OCI-LY1 (cell line): ENCODE results near the gene ZNF256.

Source experiments
- EZH2 ChIP-seq: fragments of 200-600 bp; sonication (generic), shearing (Covaris generic); IDR thresholded peaks from 2 replicates; pipeline ENCODE4 v1.8.0; 2017; ENCODE audit warnings: borderline replicate concordance, mixed run types, mild to moderate bottlenecking, antibody characterized with exemption, low read length, moderate library complexity, mixed read lengths
- TF ChIP-seq, protein P1 (sequence below): fragments of 200-600 bp; sonication (generic), shearing (Covaris generic); IDR thresholded peaks from 2 replicates; pipeline ENCODE4 v1.5.1; 2017; ENCODE audit warnings: mild to moderate bottlenecking, antibody characterized with exemption, low read length, moderate library complexity, mixed read lengths

DNA sequence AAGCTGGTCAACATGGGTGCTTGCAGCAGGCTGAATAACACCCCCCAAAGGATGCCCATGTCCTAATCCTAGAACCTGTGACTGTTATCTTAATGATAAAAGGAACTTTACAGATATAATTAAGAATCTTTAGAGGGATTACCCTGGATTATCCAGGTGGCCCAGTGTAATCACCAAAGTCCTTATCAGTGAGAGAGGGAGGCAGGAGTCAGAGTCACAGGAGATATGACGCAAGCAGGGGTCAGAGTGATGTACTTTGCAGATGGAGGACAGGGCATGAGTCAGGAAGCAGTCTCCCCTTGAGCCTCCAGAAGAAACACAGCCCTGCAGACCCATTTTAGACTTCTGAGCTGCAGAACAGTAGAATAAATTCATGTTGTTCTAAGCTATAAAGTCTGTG lies 45.3 kb upstream of the ZNF256 start:
- TF ChIP-seq, protein P1, sequence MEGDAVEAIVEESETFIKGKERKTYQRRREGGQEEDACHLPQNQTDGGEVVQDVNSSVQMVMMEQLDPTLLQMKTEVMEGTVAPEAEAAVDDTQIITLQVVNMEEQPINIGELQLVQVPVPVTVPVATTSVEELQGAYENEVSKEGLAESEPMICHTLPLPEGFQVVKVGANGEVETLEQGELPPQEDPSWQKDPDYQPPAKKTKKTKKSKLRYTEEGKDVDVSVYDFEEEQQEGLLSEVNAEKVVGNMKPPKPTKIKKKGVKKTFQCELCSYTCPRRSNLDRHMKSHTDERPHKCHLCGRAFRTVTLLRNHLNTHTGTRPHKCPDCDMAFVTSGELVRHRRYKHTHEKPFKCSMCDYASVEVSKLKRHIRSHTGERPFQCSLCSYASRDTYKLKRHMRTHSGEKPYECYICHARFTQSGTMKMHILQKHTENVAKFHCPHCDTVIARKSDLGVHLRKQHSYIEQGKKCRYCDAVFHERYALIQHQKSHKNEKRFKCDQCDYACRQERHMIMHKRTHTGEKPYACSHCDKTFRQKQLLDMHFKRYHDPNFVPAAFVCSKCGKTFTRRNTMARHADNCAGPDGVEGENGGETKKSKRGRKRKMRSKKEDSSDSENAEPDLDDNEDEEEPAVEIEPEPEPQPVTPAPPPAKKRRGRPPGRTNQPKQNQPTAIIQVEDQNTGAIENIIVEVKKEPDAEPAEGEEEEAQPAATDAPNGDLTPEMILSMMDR: no peak
- no peak for TF ChIP-seq EZH2
